HepG2 (cell line): ENCODE measurements around the gene CHAF1B. TPM values are rescaled to one million over a fixed set of nuclear protein-coding genes. Genes with fewer than 3 reads are reported as not detected.

Experiments used
- ATAC-seq: fragments of 200-7000 bp; cut with Tn5 transposase; 3 replicates; pipeline ENCODE4 v1.9.1; 2020; ENCODE audit warnings: mild to moderate bottlenecking, moderate library complexity
- BruUV-seq: library from RNA; stranded (reverse); fragments of 400-500 nt; replicated peaks from 2 replicates; lab custom pipeline; 2021; lab: Mats Ljungman, UMichigan
- CTCF ChIA-PET: fragments of 300-600 bp; formaldehyde crosslinking; extraction: SDS; loops from one replicate; lab custom pipeline; 2021; ENCODE audit warnings: low total read pairs, inconsistent platforms, low intra/inter-chr PET ratio; lab: Yijun Ruan, JAX
- POLR2A ChIA-PET: fragments of 350-600 bp; sonication (Branson Sonifier 250); formaldehyde crosslinking; loops from one replicate; lab custom pipeline; 2020; ENCODE audit warnings: antibody characterized with exemption, inconsistent platforms; lab: Yijun Ruan, JAX
- DNase-seq: peaks from one replicate; pipeline ENCODE4 v3.0.0-alpha.2; 2015; ENCODE audit warnings: low spot score
- FAIRE-seq: peaks from 3 replicates; lab custom pipeline; 2011; peaks lifted over from hg19 to GRCh38; lab: Jason Lieb, UNC
- H2AFZ ChIP-seq: one replicate; pipeline ENCODE4 v1.6.1; 2011; ENCODE audit warnings: low read length, inconsistent platforms
- H3K27ac ChIP-seq: fragments of 300-600 bp; 3 replicates; pipeline ENCODE4 v1.8.0; 2011; ENCODE audit warnings: mixed run types, mild to moderate bottlenecking, mixed read lengths, low read length, inconsistent platforms; ENCODE audit not compliant: insufficient read depth; ENCODE audit errors: extremely low read length
- H3K27me3 ChIP-seq, 2 experiments: fragments of 200-600 bp in 1 of 2; 2 replicates in 1 of 2; 3 replicates in 1 of 2; pipeline versions ENCODE4 v1.6.0 to v1.8.0; 2011; ENCODE audit warnings: low read length in 2 of 2, mild to moderate bottlenecking in 2 of 2, moderate library complexity in 2 of 2, inconsistent platforms in 1 of 2; ENCODE audit not compliant: insufficient read depth in 2 of 2, control insufficient read depth in 1 of 2
- H3K36me3 ChIP-seq, 2 experiments: fragments of 200-600 bp in 1 of 2; replicated peaks in 1 of 2; 2 replicates in 1 of 2; 3 replicates in 1 of 2; pipeline versions ENCODE4 v1.5.1 to v1.8.0; 2011; ENCODE audit warnings: low read length in 2 of 2, inconsistent platforms in 1 of 2; ENCODE audit not compliant: insufficient read depth in 2 of 2, control insufficient read depth in 1 of 2
- H3K4me1 ChIP-seq: 2 replicates; pipeline ENCODE4 v1.5.1; 2012; ENCODE audit warnings: low read length, inconsistent platforms; ENCODE audit not compliant: insufficient read depth
- H3K4me2 ChIP-seq: 2 replicates; pipeline ENCODE4 v1.6.0; 2011; ENCODE audit warnings: low read depth, low read length, inconsistent platforms
- H3K4me3 ChIP-seq, 3 experiments: fragments of 200-600 bp in 1 of 3; sonication (generic), shearing (Covaris generic) in 1 of 3; replicated peaks in 1 of 3; 2 replicates each; pipeline ENCODE4 v1.5.1; 2011 to 2016; ENCODE audit warnings: low read length in 3 of 3, inconsistent platforms in 2 of 3, low read depth in 2 of 3, mild to moderate bottlenecking in 2 of 3, control low read depth in 1 of 3, mixed read lengths in 1 of 3; ENCODE audit not compliant: insufficient read depth in 1 of 3
- H3K79me2 ChIP-seq: one replicate; pipeline ENCODE4 v1.6.1; 2011; ENCODE audit warnings: low read length, inconsistent platforms; ENCODE audit not compliant: insufficient read depth
- H3K9ac ChIP-seq: 2 replicates; pipeline ENCODE4 v1.6.0; 2011; ENCODE audit warnings: mild to moderate bottlenecking, low read depth, low read length, inconsistent platforms; ENCODE audit not compliant: insufficient read depth
- H3K9me3 ChIP-seq: 2 replicates; pipeline ENCODE4 v1.5.1; 2012; ENCODE audit warnings: mild to moderate bottlenecking, low read length
- H4K20me1 ChIP-seq: 2 replicates; pipeline ENCODE4 v1.6.0; 2011; ENCODE audit warnings: inconsistent platforms, mild to moderate bottlenecking, low read length, moderate library complexity; ENCODE audit not compliant: insufficient read depth
- BCLAF1 ChIP-seq: fragments of 450-650 bp; IDR thresholded peaks from 2 replicates; pipeline ENCODE4 v1.6.1; 2017; ENCODE audit warnings: mild to moderate bottlenecking
- KMT2A ChIP-seq: sonication (generic); formaldehyde crosslinking; IDR thresholded peaks from 2 replicates; pipeline ENCODE4 v1.4.0; 2020; ENCODE audit warnings: missing genetic modification reagents
- RARG ChIP-seq: sonication (generic); formaldehyde crosslinking; IDR thresholded peaks from 2 replicates; pipeline ENCODE4 v1.4.0; 2020; ENCODE audit warnings: low read depth, mild to moderate bottlenecking, missing genetic modification reagents
- SCMH1 ChIP-seq: sonication (generic); formaldehyde crosslinking; IDR thresholded peaks from 2 replicates; pipeline ENCODE4 v1.9.0; 2021; ENCODE audit warnings: missing genetic modification reagents, mild to moderate bottlenecking, borderline replicate concordance
- TBP ChIP-seq: sonication (generic); formaldehyde crosslinking; IDR thresholded peaks from 2 replicates; pipeline ENCODE4 v1.5.0; 2020; ENCODE audit warnings: missing genetic modification reagents
- TEAD2 ChIP-seq: sonication (generic); formaldehyde crosslinking; IDR thresholded peaks from 2 replicates; pipeline ENCODE4 v1.9.0; 2021; ENCODE audit warnings: missing genetic modification reagents
- ZHX1 ChIP-seq: sonication (generic); formaldehyde crosslinking; IDR thresholded peaks from 2 replicates; pipeline ENCODE4 v1.8.1; 2022; ENCODE audit warnings: low read depth, mild to moderate bottlenecking, missing genetic modification reagents
- ZNF225 ChIP-seq: sonication (generic); formaldehyde crosslinking; IDR thresholded peaks from 2 replicates; pipeline ENCODE4 v1.4.0; 2020; ENCODE audit warnings: mild to moderate bottlenecking, missing genetic modification reagents
- ZNF280B ChIP-seq: sonication (generic); formaldehyde crosslinking; IDR thresholded peaks from 2 replicates; pipeline ENCODE4 v1.5.0; 2020; ENCODE audit warnings: missing genetic modification reagents, mild to moderate bottlenecking, borderline replicate concordance
- ZNF281 ChIP-seq: sonication (generic); formaldehyde crosslinking; IDR thresholded peaks from 2 replicates; pipeline ENCODE4 v1.4.0; 2020; ENCODE audit warnings: missing genetic modification reagents, borderline replicate concordance
- ZNF737 ChIP-seq: sonication (generic); formaldehyde crosslinking; IDR thresholded peaks from 2 replicates; pipeline ENCODE4 v1.5.0; 2020; ENCODE audit warnings: missing genetic modification reagents, mild to moderate bottlenecking, borderline replicate concordance
- ZNF768 ChIP-seq: sonication (generic); formaldehyde crosslinking; IDR thresholded peaks from 2 replicates; pipeline ENCODE4 v1.4.0; 2020; ENCODE audit warnings: missing genetic modification reagents
- ZNF776 ChIP-seq: sonication (generic); formaldehyde crosslinking; IDR thresholded peaks from 2 replicates; pipeline ENCODE4 v1.4.0; 2020; ENCODE audit warnings: mild to moderate bottlenecking, missing genetic modification reagents
- WGBS: methylation state at CpG from one replicate; pipeline ENCODE4 v1.1.6; 2017; ENCODE audit warnings: low lambda C conversion rate; 5-methylcytosine and 5-hydroxymethylcytosine counted together
- in situ Hi-C: cut with HindIII; loops from 2 replicates; pipeline ENCODE4 v1.10.0; 2017; ENCODE audit warnings: low pct_unique_long_range_greater_than_20kb; ENCODE audit not compliant: extremely low pct_ligation_motif_present
- intact Hi-C: fragments of 100-400 bp; cut with micrococcal nuclease; formaldehyde crosslinking; loops from one replicate; pipeline ENCODE4 v1.10.0; 2022; ENCODE audit not compliant: unreplicated experiment
- polyA plus RNA-seq, 8 experiments: library from polyadenylated mRNA; depleted of rRNA in 3 of 8; stranded (reverse) in 7 of 8; unstranded in 1 of 8; fragments of >200 nt; fragmentation: Illumina TruSeq in 4 of 8; extraction: Trizol in 4 of 8; gene quantifications; 2 replicates each; pipeline versions ENCODE4 v1.2.1 to v1.2.3, GENCODE V29; 2011 to 2016; ENCODE audit warnings: low read depth in 4 of 8, missing spikeins in 1 of 8, mixed read lengths in 1 of 8; ENCODE audit not compliant: insufficient read depth in 1 of 8
- total RNA-seq, 5 experiments: library from RNA; depleted of rRNA; stranded (reverse); fragments of >200 nt; fragmentation: Illumina TruSeq; extraction: Trizol; gene quantifications; 2 replicates each; pipeline ENCODE4 v1.2.3, GENCODE V29; 2016; ENCODE audit warnings: low read depth in 1 of 5

Gene CHAF1B
- total and polyA plus RNA-seq, 2 of the 13 experiments (the other 11 are each of a cell fraction or from before 2014, with no cell fraction given) = 5.1 to 14.1 TPM

GRCh38 chr21:36451506-36451905 is 66.3 kb downstream of the CHAF1B start (continued):
- TF ChIP-seq KMT2A (CRISPR knock-in tag) = no peak
- TF ChIP-seq RARG = no peak

- no peak overlapping the region for H3K9ac ChIP-seq
- H3K4me3 ChIP-seq = no peak overlapping the region
- ChIA-PET POLR2A (no interaction called here), CTCF (no interaction called here)
- H3K27ac ChIP-seq = no peak overlapping the region
- H2AFZ ChIP-seq = no peak overlapping the region
- H3K79me2 ChIP-seq = no peaks in the 10 kb centered on the region
- peaks cover 14% of the 10 kb centered on the region for H3K4me1 ChIP-seq
- WGBS = 73% methylated on average over 6 of the region's 6 CpGs
- DNase-seq (no peak), ATAC-seq (no peak), FAIRE-seq (no peak)
- in situ Hi-C loops (no loop called here), intact Hi-C loops (no loop called here)
- H3K9me3 ChIP-seq = no peaks in the 10 kb centered on the region
- H3K27me3 ChIP-seq = peaks cover 0 to 5% of the 10 kb centered on the region in 2 experiments; a peak in 2 of 5 replicates
- H3K36me3 ChIP-seq = no peaks in the 10 kb centered on the region
- BruUV-seq = no TSS peak
- H3K4me2 ChIP-seq = no peak overlapping the region
- H4K20me1 ChIP-seq = no peaks in the 10 kb centered on the region
- TF ChIP-seq ZNF737 (CRISPR knock-in tag) (no peak), BCLAF1 (no peak), TEAD2 (CRISPR knock-in tag) (no peak), ZNF281 (CRISPR knock-in tag) (no peak), TBP (CRISPR knock-in tag) (no peak), ZNF280B (CRISPR knock-in tag) (no peak), ZNF225 (CRISPR knock-in tag) (no peak), ZHX1 (CRISPR knock-in tag) (no peak), ZNF768 (CRISPR knock-in tag) (no peak), SCMH1 (no peak), ZNF776 (no peak)
These were observed 67.2 kb downstream of the CHAF1B start for GRCh38 chr21:36452281-36452825.
